ENCODE measurements around the gene HADHB.

DNA sequence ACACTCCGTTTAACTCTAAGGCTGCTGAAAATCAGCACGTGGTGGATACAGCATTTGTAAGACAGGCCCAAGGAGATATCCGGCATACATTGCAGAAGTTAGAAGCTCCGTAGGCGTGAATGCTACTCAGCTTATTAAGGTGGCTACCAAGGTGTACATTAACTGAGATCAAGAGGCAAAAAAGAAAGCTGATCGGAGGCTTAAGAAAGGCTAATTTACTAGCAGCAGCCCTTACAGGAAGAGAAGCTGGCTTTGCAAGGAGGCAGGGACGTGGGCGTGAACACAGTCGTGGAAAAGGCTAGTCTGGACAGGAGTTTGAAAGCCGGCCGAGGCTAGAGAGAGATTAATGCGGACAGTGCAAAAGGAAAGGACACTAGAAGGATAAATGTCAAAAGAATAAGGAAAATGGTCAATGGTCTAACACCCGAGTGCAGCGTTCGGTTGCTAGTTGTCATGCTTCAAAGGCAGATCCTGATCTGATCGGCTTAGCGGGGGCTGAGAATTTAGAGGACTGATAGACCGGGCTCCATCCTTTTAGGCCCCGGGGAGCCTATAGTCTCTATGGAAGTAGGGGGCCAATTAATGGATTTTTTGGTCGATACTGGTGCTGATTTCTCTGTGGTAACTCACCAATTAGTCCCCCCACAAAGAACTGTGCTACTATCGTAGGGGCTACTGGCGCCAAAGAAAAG, 55.6 kb downstream of the HADHB start:
- TF ChIP-seq RAD21 (IDR thresholded peaks at IDR 0.05; ENCODE audit: low read depth): no peak
- TF ChIP-seq EP300 (IDR thresholded peaks at IDR 0.05; ENCODE audit: borderline replicate concordance): no peak
- TF ChIP-seq CREB1 (IDR thresholded peaks at IDR 0.05; ENCODE audit: low read depth): no peak
- no peak for TF ChIP-seq CEBPB (IDR thresholded peaks at IDR 0.05)
- TF ChIP-seq, protein P1, sequence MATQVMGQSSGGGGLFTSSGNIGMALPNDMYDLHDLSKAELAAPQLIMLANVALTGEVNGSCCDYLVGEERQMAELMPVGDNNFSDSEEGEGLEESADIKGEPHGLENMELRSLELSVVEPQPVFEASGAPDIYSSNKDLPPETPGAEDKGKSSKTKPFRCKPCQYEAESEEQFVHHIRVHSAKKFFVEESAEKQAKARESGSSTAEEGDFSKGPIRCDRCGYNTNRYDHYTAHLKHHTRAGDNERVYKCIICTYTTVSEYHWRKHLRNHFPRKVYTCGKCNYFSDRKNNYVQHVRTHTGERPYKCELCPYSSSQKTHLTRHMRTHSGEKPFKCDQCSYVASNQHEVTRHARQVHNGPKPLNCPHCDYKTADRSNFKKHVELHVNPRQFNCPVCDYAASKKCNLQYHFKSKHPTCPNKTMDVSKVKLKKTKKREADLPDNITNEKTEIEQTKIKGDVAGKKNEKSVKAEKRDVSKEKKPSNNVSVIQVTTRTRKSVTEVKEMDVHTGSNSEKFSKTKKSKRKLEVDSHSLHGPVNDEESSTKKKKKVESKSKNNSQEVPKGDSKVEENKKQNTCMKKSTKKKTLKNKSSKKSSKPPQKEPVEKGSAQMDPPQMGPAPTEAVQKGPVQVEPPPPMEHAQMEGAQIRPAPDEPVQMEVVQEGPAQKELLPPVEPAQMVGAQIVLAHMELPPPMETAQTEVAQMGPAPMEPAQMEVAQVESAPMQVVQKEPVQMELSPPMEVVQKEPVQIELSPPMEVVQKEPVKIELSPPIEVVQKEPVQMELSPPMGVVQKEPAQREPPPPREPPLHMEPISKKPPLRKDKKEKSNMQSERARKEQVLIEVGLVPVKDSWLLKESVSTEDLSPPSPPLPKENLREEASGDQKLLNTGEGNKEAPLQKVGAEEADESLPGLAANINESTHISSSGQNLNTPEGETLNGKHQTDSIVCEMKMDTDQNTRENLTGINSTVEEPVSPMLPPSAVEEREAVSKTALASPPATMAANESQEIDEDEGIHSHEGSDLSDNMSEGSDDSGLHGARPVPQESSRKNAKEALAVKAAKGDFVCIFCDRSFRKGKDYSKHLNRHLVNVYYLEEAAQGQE (IDR thresholded peaks at IDR 0.05; ENCODE audit: low read depth): no peak
- TF ChIP-seq, protein P2, sequence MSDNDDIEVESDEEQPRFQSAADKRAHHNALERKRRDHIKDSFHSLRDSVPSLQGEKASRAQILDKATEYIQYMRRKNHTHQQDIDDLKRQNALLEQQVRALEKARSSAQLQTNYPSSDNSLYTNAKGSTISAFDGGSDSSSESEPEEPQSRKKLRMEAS (IDR thresholded peaks at IDR 0.05): peak; percentile 69; the same call in 1 of the 2 replicates
- no peak for TF ChIP-seq YY1 (IDR thresholded peaks at IDR 0.05; ENCODE audit: low read depth)
- TF ChIP-seq TAF1 (IDR thresholded peaks at IDR 0.05; ENCODE audit: low read depth): no peak
